Hepatocyte (in vitro differentiated cells): Measurements from ENCODE around the gene ALG8. TPM values are rescaled to one million over a fixed set of nuclear protein-coding genes. Genes with fewer than 3 reads are reported as not detected.

Experiments
- DNase-seq: peaks from one replicate; pipeline ENCODE4 v3.0.0-alpha.2; 2016; ENCODE audit warnings: low spot score
- H2AFZ ChIP-seq: fragments of 200-600 bp; sonication (generic); 2 replicates; pipeline ENCODE4 v1.6.0; 2016; ENCODE audit warnings: antibody characterized with exemption, mild to moderate bottlenecking
- H3K27ac ChIP-seq: fragments of 200-600 bp; sonication (generic); 2 replicates; pipeline ENCODE4 v1.5.1; 2016; ENCODE audit warnings: mild to moderate bottlenecking
- H3K27me3 ChIP-seq: fragments of 200-600 bp; sonication (generic); 2 replicates; pipeline ENCODE4 v1.6.1; 2016
- H3K36me3 ChIP-seq: fragments of 200-600 bp; sonication (generic); replicated peaks from 2 replicates; pipeline ENCODE4 v1.5.1; 2016; ENCODE audit warnings: low read depth; ENCODE audit not compliant: insufficient read depth
- H3K4me1 ChIP-seq: fragments of 200-600 bp; sonication (generic); 2 replicates; pipeline ENCODE4 v1.5.1; 2016; ENCODE audit warnings: mild to moderate bottlenecking, moderate library complexity; ENCODE audit not compliant: insufficient read depth
- H3K4me2 ChIP-seq: fragments of 200-600 bp; sonication (generic); 2 replicates; pipeline ENCODE4 v1.6.0; 2016
- H3K4me3 ChIP-seq: fragments of 200-600 bp; sonication (generic); 2 replicates; pipeline ENCODE4 v1.5.1; 2016; ENCODE audit warnings: mild to moderate bottlenecking
- H3K79me2 ChIP-seq: fragments of 200-600 bp; sonication (generic); 2 replicates; pipeline ENCODE4 v1.6.0; 2017; ENCODE audit warnings: mild to moderate bottlenecking
- H3K9me2 ChIP-seq: fragments of 200-600 bp; sonication (generic); replicated peaks from 2 replicates; pipeline ENCODE4 v1.6.0; 2017; ENCODE audit warnings: mild to moderate bottlenecking; ENCODE audit not compliant: insufficient read depth
- H3K9me3 ChIP-seq: fragments of 200-600 bp; sonication (generic); 2 replicates; pipeline ENCODE4 v1.5.1; 2016; ENCODE audit warnings: low read depth, mild to moderate bottlenecking
- H4K20me1 ChIP-seq: fragments of 200-600 bp; sonication (generic); 2 replicates; pipeline ENCODE4 v1.6.0; 2016; ENCODE audit warnings: mild to moderate bottlenecking; ENCODE audit not compliant: insufficient read depth, poor library complexity, severe bottlenecking
- EZH2 ChIP-seq: fragments of 200-600 bp; sonication (generic); IDR thresholded peaks from 2 replicates; pipeline ENCODE4 v1.6.1; 2016; ENCODE audit warnings: antibody characterized with exemption, mild to moderate bottlenecking, borderline replicate concordance
- EZH2phosphoT487 ChIP-seq: fragments of 200-600 bp; sonication (generic); IDR thresholded peaks from one replicate; pipeline ENCODE4 v1.6.1; 2018; ENCODE audit warnings: antibody characterized with exemption, mild to moderate bottlenecking, low read depth, moderate library complexity; ENCODE audit not compliant: unreplicated experiment, severe bottlenecking
- WGBS: methylation state at CpG from one replicate; pipeline ENCODE4 v1.1.6; 2016; ENCODE audit warnings: low lambda C conversion rate; ENCODE audit errors: missing lambda C conversion rate; 5-methylcytosine and 5-hydroxymethylcytosine counted together
- polyA plus RNA-seq: library from polyadenylated mRNA; unstranded; fragments of >200 nt; fragmentation: Nextera tagmentation; extraction: Ambion mirVana; gene quantifications from 2 replicates; pipeline ENCODE4 v1.2.1, GENCODE V29; 2016
- total RNA-seq: library from RNA; depleted of rRNA; stranded (reverse); fragments of >200 nt; gene quantifications from 2 replicates; pipeline ENCODE4 v1.2.3, GENCODE V29; 2014
- TF ChIP-seq, protein P1 (sequence below): fragments of 200-600 bp; sonication (generic); IDR thresholded peaks from 2 replicates; pipeline ENCODE4 v1.5.1; 2016; ENCODE audit warnings: antibody characterized with exemption, mild to moderate bottlenecking; ENCODE audit not compliant: poor library complexity

ALG8 gene
- 43.1 and 66.8 TPM in 2 replicates for total RNA-seq
- 62.0 and 74.3 TPM in 2 replicates for polyA plus RNA-seq

DNA sequence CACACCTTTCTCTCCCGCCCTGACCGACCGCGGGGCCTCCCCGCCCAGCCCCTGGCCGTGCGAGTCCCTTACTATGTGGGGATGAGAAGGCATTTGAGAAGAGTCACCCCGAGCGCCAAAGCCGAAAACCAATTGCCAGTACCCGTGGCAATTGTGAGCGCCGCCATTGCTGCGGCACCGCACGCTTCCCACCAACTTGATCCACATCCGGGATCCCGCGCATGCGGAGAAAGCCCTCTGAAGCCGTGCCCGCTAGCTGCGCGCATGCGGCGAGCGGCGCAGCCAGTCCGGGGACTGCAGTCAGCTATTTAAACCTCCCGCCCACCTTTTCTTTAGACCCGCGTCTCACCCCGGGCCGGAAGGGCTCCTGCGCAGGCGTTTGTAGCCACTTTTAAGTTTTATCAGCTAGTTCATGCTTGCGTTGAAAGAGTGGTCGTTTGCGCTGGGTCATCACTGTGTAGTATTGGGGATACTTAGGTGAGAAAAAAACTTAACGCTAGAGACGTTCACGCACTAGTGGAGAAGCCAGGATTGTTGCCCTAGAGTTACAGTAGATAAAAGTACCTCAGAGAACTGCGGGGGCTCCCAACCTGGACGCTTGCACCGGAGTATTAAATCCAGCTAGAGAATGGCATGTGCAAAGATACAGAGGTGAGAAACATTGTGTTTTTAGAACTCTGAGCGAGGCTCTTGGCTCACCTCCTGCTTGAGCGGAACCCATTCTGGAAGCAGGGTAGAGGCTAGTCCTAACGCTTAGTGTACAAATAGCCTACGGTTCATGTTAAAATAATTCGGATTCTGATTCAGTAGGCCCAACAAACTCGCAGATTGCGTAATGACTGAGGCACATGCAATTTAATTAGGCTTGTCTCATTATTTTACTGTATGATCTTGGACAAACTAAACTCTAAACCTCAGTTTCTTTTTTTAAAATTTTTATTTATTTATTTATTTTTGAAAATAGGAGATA is at the start of gene ALG8:
TSS of gene ALG8 (minus strand) at position 205 of the 970 bp plus-strand sequence. CDS start at position 167, 38 bp downstream.
- TF ChIP-seq, protein P1, sequence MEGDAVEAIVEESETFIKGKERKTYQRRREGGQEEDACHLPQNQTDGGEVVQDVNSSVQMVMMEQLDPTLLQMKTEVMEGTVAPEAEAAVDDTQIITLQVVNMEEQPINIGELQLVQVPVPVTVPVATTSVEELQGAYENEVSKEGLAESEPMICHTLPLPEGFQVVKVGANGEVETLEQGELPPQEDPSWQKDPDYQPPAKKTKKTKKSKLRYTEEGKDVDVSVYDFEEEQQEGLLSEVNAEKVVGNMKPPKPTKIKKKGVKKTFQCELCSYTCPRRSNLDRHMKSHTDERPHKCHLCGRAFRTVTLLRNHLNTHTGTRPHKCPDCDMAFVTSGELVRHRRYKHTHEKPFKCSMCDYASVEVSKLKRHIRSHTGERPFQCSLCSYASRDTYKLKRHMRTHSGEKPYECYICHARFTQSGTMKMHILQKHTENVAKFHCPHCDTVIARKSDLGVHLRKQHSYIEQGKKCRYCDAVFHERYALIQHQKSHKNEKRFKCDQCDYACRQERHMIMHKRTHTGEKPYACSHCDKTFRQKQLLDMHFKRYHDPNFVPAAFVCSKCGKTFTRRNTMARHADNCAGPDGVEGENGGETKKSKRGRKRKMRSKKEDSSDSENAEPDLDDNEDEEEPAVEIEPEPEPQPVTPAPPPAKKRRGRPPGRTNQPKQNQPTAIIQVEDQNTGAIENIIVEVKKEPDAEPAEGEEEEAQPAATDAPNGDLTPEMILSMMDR, result no peak
- TF ChIP-seq EZH2phosphoT487 (no peak), EZH2 (no peak)
- Histone ChIP-seq H3K27me3 (no peaks in the 10 kb centered on the region), H3K27ac (peak within 1 kb of the TSS; percentile 80), H3K4me3 (peak within 1 kb of the TSS; percentile 70), H3K9me2 (no peaks in the 10 kb centered on the region), H2AFZ (peak within 1 kb of the TSS; percentile 90), H3K4me1 (peaks cover 6% of the 10 kb centered on the region), H3K79me2 (peaks cover 41% of the 10 kb centered on the region), H3K36me3 (no peaks in the 10 kb centered on the region), H3K4me2 (peak within 1 kb of the TSS; percentile 86), H3K9me3 (no peaks in the 10 kb centered on the region), H4K20me1 (no peaks in the 10 kb centered on the region)
- WGBS, result 1% methylated on average over 46 of the region's 52 CpGs
- peak; percentile 98 for DNase-seq

DNA sequence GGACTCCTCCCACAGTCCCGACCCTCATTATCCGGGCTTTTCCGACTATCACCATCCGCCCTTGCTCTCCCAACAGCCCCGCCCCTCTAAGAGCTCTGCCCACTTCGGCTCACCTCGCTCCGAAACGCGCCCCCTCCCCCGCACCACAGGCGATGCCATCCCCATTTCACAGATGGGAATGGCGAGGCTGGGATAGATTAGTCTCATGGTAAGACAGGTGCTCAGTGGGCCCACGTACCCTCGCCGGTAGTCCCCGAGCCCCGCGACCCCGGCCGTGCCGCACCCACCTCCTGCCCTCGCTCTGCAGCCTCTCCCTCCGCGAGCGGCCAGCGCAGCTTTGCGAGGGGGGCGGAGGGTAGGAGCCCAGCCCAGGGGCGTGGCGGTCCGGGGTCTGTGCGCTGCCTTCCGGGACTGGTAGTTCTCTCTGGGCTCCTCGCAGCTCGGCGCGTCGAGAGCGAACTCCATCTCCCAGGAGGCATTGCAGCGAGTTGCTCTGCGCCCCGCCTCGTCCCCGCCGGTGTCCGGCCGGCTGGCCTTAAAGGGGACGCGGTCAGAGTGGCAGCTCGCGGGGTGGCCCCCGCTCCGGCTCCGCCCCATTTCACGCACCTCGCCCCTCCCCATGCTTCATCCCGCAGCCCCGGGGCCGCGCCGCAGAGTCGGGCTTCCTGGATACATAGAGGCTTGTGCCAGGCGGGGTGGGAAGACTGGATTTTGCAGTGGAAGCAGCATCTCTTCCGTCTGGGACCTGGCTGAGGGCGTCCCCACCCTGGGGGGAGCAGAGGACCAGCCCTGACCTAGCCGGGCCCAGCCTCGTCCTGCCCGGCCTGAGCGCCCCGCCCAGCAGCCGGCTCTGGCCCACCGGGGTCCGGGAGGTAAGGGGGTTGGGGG is 49.1 kb upstream of the ALG8 start, which contains the start of the genes KCTD21 and USP35:
TSS of gene KCTD21 (minus strand) at position 341 of the 888 bp plus-strand sequence. CDS start 14,072 bp downstream, outside the sequence.
TSS of gene USP35 (plus strand) at position 634 of the 888 bp plus-strand sequence. CDS start 7,327 bp downstream, outside the sequence.
- no peaks in the 10 kb centered on the region for H3K36me3 ChIP-seq
- H3K4me1 ChIP-seq, result peaks cover 29% of the 10 kb centered on the region
- H3K27ac ChIP-seq, result peak within 1 kb of the TSS; percentile 98
- H3K27me3 ChIP-seq, result no peaks in the 10 kb centered on the region
- 2% methylated on average over 43 of the region's 74 CpGs for WGBS
- peaks cover 70% of the 10 kb centered on the region for H3K79me2 ChIP-seq
- no peaks in the 10 kb centered on the region for H3K9me3 ChIP-seq
- H4K20me1 ChIP-seq, result peaks cover 2% of the 10 kb centered on the region
- H3K4me2 ChIP-seq, result peak within 1 kb of the TSS; percentile 93
- no peaks in the 10 kb centered on the region for H3K9me2 ChIP-seq
- TF ChIP-seq, protein P1, result no peak
- TF ChIP-seq EZH2 (no peak), EZH2phosphoT487 (no peak)
- H3K4me3 ChIP-seq, result peak within 1 kb of the TSS; percentile 85
- DNase-seq, result peak; percentile 99
- H2AFZ ChIP-seq, result peak within 1 kb of the TSS; percentile 94

DNA sequence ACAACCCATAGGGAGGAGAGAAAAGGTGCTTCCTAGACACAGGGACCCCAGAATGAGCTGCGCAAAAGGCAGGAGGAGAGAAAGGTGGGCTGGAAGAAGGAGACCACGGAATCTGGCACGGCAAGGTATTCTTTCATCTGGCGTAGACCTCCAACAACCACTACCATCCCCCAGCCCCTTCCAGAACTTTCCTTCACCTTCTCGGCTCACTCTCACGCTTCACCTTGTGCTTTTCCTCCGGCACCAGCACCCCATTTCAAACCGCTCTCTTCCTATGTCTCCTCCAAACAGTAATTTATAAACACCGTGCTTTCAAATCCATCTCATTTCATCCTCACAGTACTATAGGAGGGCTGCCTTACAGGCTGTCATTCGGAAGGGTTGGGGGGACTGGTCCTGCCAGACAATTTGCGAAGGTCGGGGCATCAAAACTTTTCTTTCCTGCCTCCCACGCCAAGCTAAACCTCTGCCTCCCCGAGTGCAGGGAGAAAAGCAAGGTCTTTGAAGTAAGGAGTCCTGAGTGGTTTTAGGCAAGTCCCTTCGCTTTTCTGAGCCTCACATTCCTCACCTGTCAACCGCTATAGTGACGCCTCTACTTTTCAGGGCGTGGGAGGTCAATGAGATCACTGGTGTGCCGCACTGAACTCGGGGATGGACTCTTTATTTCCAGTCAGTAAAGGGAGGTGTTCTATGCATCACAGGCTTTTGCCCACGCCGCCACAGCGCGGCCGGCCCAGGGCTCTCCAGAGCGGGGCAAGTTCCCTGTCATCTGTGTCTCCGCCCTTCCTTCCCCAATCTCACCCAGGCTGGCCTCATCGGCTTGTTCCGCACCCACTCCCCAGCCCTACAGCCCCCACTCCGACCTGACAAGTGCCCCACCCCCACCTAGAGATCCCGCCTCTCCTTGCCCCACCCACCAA is 48.2 kb upstream of the ALG8 start:
- Histone ChIP-seq H4K20me1 (peaks cover 2% of the 10 kb centered on the region), H3K4me1 (peaks cover 29% of the 10 kb centered on the region), H3K9me3 (no peaks in the 10 kb centered on the region), H2AFZ (peak overlapping the region; percentile 49), H3K27ac (peak overlapping the region; percentile 98), H3K36me3 (no peaks in the 10 kb centered on the region), H3K9me2 (no peaks in the 10 kb centered on the region), H3K79me2 (peaks cover 68% of the 10 kb centered on the region), H3K27me3 (no peaks in the 10 kb centered on the region), H3K4me2 (peak overlapping the region; percentile 87), H3K4me3 (peak overlapping the region; percentile 85)
- no peak for DNase-seq
- 29% methylated on average over 28 of the region's 31 CpGs for WGBS
- TF ChIP-seq EZH2phosphoT487 (no peak), EZH2 (no peak)
- TF ChIP-seq, protein P1, result no peak
